DND-41 (cell line): Measurements from ENCODE around the gene GPS2.

ENCODE experiments used
- ATAC-seq: fragments of 200-7000 bp; cut with Tn5 transposase; 3 replicates; pipeline ENCODE4 v1.9.1; 2021; ENCODE audit warnings: low read depth; ENCODE audit not compliant: insufficient read depth
- DNase-seq: peaks from one replicate; pipeline ENCODE4 v3.0.0-alpha.2; 2020
- H2AFZ ChIP-seq: 2 replicates; pipeline ENCODE4 v1.6.0; 2012; ENCODE audit warnings: low read depth, low read length
- H3K27ac ChIP-seq: 2 replicates; pipeline ENCODE4 v1.5.1; 2012; ENCODE audit warnings: low read length, inconsistent platforms
- H3K27me3 ChIP-seq: fragments of 200-600 bp; sonication (generic); 2 replicates; pipeline ENCODE4 v1.6.0; 2012; ENCODE audit warnings: low read length, mild to moderate bottlenecking, inconsistent platforms; ENCODE audit not compliant: insufficient read depth, poor library complexity
- H3K36me3 ChIP-seq: 2 replicates; pipeline ENCODE4 v1.5.1; 2012; ENCODE audit warnings: low read length, inconsistent platforms; ENCODE audit not compliant: insufficient read depth
- H3K4me1 ChIP-seq: 2 replicates; pipeline ENCODE4 v1.5.1; 2012; ENCODE audit warnings: mild to moderate bottlenecking, low read length; ENCODE audit not compliant: insufficient read depth
- H3K4me2 ChIP-seq: 2 replicates; pipeline ENCODE4 v1.6.0; 2012; ENCODE audit warnings: mild to moderate bottlenecking, moderate library complexity, low read length, inconsistent platforms; ENCODE audit not compliant: insufficient read depth
- H3K4me3 ChIP-seq, 2 experiments: fragments of 200-600 bp in 1 of 2; shearing (Covaris generic) in 1 of 2; 2 replicates each; pipeline ENCODE4 v1.5.1; 2012 to 2016; ENCODE audit warnings: inconsistent platforms in 2 of 2, low read length in 2 of 2, mild to moderate bottlenecking in 2 of 2, low read depth in 1 of 2, moderate library complexity in 1 of 2
- H3K79me2 ChIP-seq: 2 replicates; pipeline ENCODE4 v1.6.0; 2012; ENCODE audit warnings: low read length, inconsistent platforms; ENCODE audit not compliant: insufficient read depth
- H3K9ac ChIP-seq: 2 replicates; pipeline ENCODE4 v1.6.0; 2012; ENCODE audit warnings: low read depth, mild to moderate bottlenecking, inconsistent platforms, low read length, moderate library complexity
- H3K9me3 ChIP-seq: 2 replicates; pipeline ENCODE4 v1.5.1; 2012; ENCODE audit warnings: low read length, moderate library complexity, mild to moderate bottlenecking, inconsistent platforms; ENCODE audit not compliant: insufficient read depth, severe bottlenecking
- H4K20me1 ChIP-seq: 2 replicates; pipeline ENCODE4 v1.6.0; 2012; ENCODE audit warnings: low read length; ENCODE audit not compliant: insufficient read depth
- EZH2 ChIP-seq: IDR thresholded peaks from 3 replicates; pipeline ENCODE4 v1.6.1; 2012; ENCODE audit warnings: borderline replicate concordance, low read depth, mild to moderate bottlenecking, moderate library complexity, low read length, inconsistent platforms; ENCODE audit not compliant: severe bottlenecking
- TF ChIP-seq, protein P1 (sequence below): IDR thresholded peaks from 2 replicates; pipeline ENCODE4 v1.5.1; 2012; ENCODE audit warnings: borderline replicate concordance, low read length, moderate library complexity, mild to moderate bottlenecking; ENCODE audit not compliant: poor library complexity, severe bottlenecking; ENCODE audit errors: extremely low read depth

GPS2 gene

DNA sequence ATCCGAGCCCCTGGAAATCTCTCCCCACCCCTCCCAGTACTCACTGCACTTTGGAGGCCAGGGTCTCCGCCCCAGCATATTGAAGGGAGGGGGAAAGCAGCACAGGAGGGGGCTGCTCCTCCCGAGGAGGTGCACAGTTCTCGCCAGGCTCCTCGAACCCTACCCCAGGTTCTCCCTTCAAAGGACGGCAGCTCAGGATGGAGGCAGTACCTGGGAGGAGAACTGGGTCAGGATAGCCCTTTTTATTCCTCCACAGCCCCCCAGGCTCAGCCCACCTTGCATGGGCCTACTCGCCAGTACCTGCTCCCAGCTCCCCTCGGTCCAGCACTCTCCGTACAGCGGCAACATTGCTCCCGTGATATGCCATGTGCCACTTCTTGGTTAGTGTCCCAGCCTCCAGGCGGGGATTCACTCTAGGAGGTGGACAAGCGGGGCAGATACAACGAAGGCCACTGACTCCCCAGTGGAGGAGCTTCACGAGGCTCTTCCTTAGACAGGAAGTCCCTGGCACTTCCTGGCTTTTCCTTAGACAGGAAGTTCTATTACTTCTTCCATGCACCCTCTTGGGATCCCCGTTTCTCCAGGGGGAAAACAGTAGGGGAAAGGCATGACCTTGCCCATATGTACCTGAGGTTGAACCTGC, 2.1 kb upstream of the GPS2 start:
- Histone ChIP-seq H3K36me3 (peaks cover 74% of the 10 kb centered on the region), H3K9me3 (no peaks in the 10 kb centered on the region), H3K79me2 (peaks cover 36% of the 10 kb centered on the region), H3K4me3 (no peak overlapping the region), H3K9ac (no peak overlapping the region), H3K4me1 (peaks cover 34% of the 10 kb centered on the region), H3K27ac (no peak overlapping the region), H2AFZ (no peak overlapping the region), H4K20me1 (peaks cover 25% of the 10 kb centered on the region), H3K4me2 (no peak overlapping the region), H3K27me3 (no peaks in the 10 kb centered on the region)
- TF ChIP-seq, protein P1, sequence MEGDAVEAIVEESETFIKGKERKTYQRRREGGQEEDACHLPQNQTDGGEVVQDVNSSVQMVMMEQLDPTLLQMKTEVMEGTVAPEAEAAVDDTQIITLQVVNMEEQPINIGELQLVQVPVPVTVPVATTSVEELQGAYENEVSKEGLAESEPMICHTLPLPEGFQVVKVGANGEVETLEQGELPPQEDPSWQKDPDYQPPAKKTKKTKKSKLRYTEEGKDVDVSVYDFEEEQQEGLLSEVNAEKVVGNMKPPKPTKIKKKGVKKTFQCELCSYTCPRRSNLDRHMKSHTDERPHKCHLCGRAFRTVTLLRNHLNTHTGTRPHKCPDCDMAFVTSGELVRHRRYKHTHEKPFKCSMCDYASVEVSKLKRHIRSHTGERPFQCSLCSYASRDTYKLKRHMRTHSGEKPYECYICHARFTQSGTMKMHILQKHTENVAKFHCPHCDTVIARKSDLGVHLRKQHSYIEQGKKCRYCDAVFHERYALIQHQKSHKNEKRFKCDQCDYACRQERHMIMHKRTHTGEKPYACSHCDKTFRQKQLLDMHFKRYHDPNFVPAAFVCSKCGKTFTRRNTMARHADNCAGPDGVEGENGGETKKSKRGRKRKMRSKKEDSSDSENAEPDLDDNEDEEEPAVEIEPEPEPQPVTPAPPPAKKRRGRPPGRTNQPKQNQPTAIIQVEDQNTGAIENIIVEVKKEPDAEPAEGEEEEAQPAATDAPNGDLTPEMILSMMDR = no peak
- no peak for TF ChIP-seq EZH2
- DNase-seq (no peak), ATAC-seq (no peak)

DNA sequence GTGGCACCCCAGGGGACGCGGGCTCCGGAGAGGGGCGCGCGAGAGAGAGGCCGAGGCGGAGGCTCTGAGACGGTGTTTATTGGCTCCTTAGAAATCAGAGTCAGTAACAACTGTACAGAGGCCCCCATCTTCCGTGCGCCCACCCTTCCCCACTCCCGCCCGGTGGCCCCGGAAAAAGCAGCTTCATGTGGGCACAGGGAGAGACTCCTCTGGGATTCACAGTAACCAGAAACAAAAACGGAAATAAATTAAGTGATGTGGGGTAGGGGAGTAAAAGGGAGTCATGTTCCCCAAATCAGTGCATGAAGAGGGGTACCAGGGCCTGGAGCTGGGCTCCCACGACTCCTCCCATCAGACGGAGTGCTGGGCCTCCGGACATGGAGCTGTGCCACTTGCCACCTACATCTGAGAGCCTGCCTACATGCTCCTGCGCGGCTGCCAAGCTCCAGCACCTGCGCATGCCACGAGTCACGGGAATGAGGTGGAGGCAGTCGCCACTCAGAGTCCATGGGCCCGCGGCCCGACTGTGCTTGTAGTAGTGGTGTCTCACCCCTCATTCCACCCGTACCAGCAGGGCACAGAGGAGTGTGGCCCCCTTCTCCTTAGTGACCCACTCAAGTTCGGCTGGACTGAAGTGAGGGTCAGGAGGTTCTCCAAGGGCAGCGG, 543 bp upstream of the GPS2 start:
- H2AFZ ChIP-seq = peak overlapping the region; percentile 73
- TF ChIP-seq, protein P1 = no peak
- TF ChIP-seq EZH2 = no peak
- peak overlapping the region; percentile 69 for H3K9ac ChIP-seq
- H3K4me1 ChIP-seq = peaks cover 46% of the 10 kb centered on the region
- no peaks in the 10 kb centered on the region for H3K27me3 ChIP-seq
- peak overlapping the region; percentile 45 to 88 for H3K4me3 ChIP-seq
- ATAC-seq = no peak; the same call in 2 of the 3 replicates
- peaks cover 37% of the 10 kb centered on the region for H4K20me1 ChIP-seq
- peaks cover 72% of the 10 kb centered on the region for H3K36me3 ChIP-seq
- peaks cover 47% of the 10 kb centered on the region for H3K79me2 ChIP-seq
- H3K9me3 ChIP-seq = no peaks in the 10 kb centered on the region
- H3K27ac ChIP-seq = peak overlapping the region; percentile 75
- H3K4me2 ChIP-seq = peak overlapping the region; percentile 95
- no peak for DNase-seq

DNA sequence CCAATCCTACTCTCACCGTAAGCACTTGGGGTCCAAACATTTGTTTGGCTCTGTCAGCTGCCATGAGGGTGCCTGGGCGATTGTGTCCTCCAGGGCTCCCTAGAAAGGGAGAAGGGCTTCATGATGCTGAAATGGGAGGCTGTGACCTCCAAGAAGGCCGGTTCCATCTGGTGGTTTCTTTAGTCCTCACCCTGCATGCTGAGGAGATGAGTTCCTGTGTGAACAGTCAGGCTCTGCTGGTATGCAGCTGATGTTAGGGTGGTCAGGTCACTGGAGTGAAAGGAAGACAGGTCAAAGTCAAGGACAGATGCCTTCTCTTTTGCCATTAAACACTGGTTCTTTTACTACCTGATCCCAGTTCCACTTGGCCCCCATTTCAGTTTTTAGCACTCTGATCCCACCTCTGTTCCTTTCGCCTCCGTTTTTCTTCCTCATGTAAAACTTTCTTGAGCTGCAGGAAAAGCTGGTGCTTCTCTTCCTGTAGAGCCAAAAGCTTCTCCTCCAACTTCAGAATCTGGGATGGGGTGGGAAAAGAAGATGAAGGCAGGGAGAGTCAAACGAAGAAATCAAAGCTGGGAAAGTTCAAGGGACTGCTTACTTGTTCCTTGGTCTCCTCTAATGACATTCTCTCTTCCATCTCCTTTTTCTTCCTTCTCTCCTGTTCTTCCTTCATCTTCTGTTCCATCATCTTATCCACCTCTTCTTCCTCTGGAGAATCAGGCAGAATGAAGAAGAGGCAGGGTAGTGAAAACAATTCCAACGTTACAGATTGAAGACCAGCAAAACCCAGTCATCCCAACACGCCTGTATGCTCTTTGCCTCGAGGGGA, 1.1 kb downstream of the GPS2 start:
- ATAC-seq (no peak), DNase-seq (no peak)
- Histone ChIP-seq H3K36me3 (peaks cover 80% of the 10 kb centered on the region), H3K79me2 (peaks cover 63% of the 10 kb centered on the region), H3K9me3 (no peaks in the 10 kb centered on the region), H4K20me1 (peaks cover 53% of the 10 kb centered on the region), H3K27ac (peak overlapping the region; percentile 75), H3K4me1 (peaks cover 62% of the 10 kb centered on the region), H3K4me3 (peak overlapping the region; percentile 45 to 88; a peak in 3 of 4 replicates), H3K9ac (peak overlapping the region; percentile 69), H3K27me3 (no peaks in the 10 kb centered on the region), H3K4me2 (peak overlapping the region; percentile 95), H2AFZ (no peak overlapping the region)
- no peak for TF ChIP-seq EZH2
- TF ChIP-seq, protein P1 = no peak
